Upper lobe of left lung (tissue), 4 donors: ENCODE measurements around the gene POLQ.

ENCODE experiments used
- CTCF ChIP-seq, 6 experiments: fragments of 450-650 bp in 4 of 6; fragments of 200-600 bp in 2 of 6; sonication (generic) in 2 of 6; IDR thresholded peaks; one replicate each; pipeline ENCODE4 v1.5.1; 2016 to 2019; ENCODE audit warnings: antibody characterized with exemption in 6 of 6
- EP300 ChIP-seq, 4 donors: sonication (generic); formaldehyde crosslinking; IDR thresholded peaks; one replicate each; pipeline ENCODE4 v1.5.1; 2017; ENCODE audit warnings: antibody characterized with exemption in 4 of 4, control low read depth in 2 of 4
- POLR2A ChIP-seq, 4 donors: fragments of 450-650 bp; IDR thresholded peaks; one replicate each; pipeline ENCODE4 v1.5.1; 2016 to 2017; ENCODE audit warnings: antibody characterized with exemption in 4 of 4, mild to moderate bottlenecking in 2 of 4

DNA sequence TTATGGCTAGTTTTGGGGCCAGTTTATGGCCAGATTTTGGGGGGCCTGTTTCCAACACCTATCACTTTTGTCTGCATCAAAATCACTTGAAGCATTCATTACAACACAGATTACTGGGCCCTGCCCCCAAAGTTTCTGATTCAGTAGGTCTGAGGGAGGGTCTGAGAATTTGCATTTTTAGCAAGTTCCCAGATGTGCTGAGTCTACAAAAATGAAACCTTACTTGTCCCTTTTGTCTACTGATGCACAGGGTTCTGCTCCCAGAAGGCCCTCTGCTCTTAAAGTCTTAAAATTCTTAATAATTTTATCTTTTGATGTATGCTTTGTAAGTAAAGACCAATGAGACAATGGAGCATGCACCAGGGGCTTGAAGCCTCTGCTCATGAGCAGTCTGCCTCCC is 146.0 kb downstream of the POLQ start:
- TF ChIP-seq CTCF (IDR thresholded peaks at IDR 0.05) (no peak), POLR2A (IDR thresholded peaks at IDR 0.05) (no peak), EP300 (IDR thresholded peaks at IDR 0.05) (no peak)
